Kidney capillary endothelial cell (primary cell): ENCODE measurements around the gene HDAC4.

Source experiments
- DNase-seq: peaks from one replicate; pipeline ENCODE4 v3.0.0-alpha.2; 2018; ENCODE audit warnings: low spot score

HDAC4 gene

GRCh38 chr2:239368906-239369552 is 31.8 kb downstream of the HDAC4 start:
- DNase-seq = no peak

GRCh38 chr2:239368321-239368720 is 32.5 kb downstream of the HDAC4 start:
- DNase-seq = no peak

GRCh38 chr2:239366740-239367139 is 34.1 kb downstream of the HDAC4 start:
- DNase-seq = no peak

- no peak for DNase-seq
Observed at GRCh38 chr2:239365782-239366435, 34.9 kb downstream of the HDAC4 start.

- DNase-seq = no peak
Observed at GRCh38 chr2:239365071-239365781, 35.6 kb downstream of the HDAC4 start.

GRCh38 chr2:239363946-239364637 is 36.7 kb downstream of the HDAC4 start:
- no peak for DNase-seq

- no peak for DNase-seq
Observed at GRCh38 chr2:239362507-239362906, 38.3 kb downstream of the HDAC4 start.

- DNase-seq = no peak
Observed at GRCh38 chr2:239361311-239361642, 39.5 kb downstream of the HDAC4 start.

GRCh38 chr2:239360421-239361310 is 40.2 kb downstream of the HDAC4 start:
- no peak for DNase-seq

- DNase-seq = no peak
Observed at GRCh38 chr2:239360008-239360407, 40.8 kb downstream of the HDAC4 start.

- no peak for DNase-seq
Observed at GRCh38 chr2:239359196-239359912, 41.5 kb downstream of the HDAC4 start.

GRCh38 chr2:239358062-239358754 is 42.6 kb downstream of the HDAC4 start:
- peak; percentile 10 for DNase-seq

GRCh38 chr2:239355724-239356123 is 45.1 kb downstream of the HDAC4 start:
- DNase-seq = no peak

GRCh38 chr2:239355139-239355538 is 45.7 kb downstream of the HDAC4 start:
- no peak for DNase-seq

GRCh38 chr2:239354791-239355136 is 46.1 kb downstream of the HDAC4 start:
- no peak for DNase-seq

- no peak for DNase-seq
Observed at GRCh38 chr2:239354132-239354790, 46.6 kb downstream of the HDAC4 start.

GRCh38 chr2:239353692-239354091 is 47.1 kb downstream of the HDAC4 start:
- DNase-seq = no peak

GRCh38 chr2:239351687-239352086 is 49.1 kb downstream of the HDAC4 start:
- no peak for DNase-seq

- no peak for DNase-seq
Observed at GRCh38 chr2:239349453-239350135, 51.2 kb downstream of the HDAC4 start.
